Peyer's patch (tissue), 4 donors: ENCODE data around the gene IGFLR1.

Experiments used
- POLR2A ChIP-seq, 2 donors: fragments of 450-650 bp; IDR thresholded peaks; one replicate each; pipeline ENCODE4 v1.5.1; 2017; ENCODE audit warnings: antibody characterized with exemption in 2 of 2, mild to moderate bottlenecking in 2 of 2, moderate library complexity in 2 of 2
- TF ChIP-seq, protein P1 (sequence below), 6 experiments: fragments of 450-650 bp in 4 of 6; fragments of 200-600 bp in 2 of 6; sonication (generic) in 1 of 6; IDR thresholded peaks; one replicate each; pipeline ENCODE4 v1.5.1; 2017 to 2019; ENCODE audit warnings: antibody characterized with exemption in 6 of 6, mild to moderate bottlenecking in 3 of 6, moderate library complexity in 1 of 6

DNA sequence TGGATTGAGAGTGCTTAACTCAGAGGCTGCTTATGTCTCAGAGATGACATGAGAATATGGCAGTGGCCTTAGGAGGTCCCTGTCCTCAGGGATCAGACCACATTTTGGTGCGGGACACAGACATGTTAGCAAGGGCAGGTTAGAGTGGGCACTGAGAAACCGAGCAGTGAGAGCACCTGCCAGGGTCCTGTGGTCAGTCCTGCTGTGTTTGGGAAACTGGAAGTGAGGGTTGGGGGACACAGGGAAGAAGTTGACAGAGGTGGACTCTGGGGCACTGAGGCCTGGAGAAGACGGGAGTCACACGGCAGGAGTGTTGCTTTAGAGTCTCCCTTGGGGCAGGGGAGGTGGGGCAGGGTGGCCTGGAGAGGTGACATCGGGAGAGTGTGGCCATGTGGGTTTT lies 7.4 kb downstream of the IGFLR1 start:
- TF ChIP-seq, protein P1, sequence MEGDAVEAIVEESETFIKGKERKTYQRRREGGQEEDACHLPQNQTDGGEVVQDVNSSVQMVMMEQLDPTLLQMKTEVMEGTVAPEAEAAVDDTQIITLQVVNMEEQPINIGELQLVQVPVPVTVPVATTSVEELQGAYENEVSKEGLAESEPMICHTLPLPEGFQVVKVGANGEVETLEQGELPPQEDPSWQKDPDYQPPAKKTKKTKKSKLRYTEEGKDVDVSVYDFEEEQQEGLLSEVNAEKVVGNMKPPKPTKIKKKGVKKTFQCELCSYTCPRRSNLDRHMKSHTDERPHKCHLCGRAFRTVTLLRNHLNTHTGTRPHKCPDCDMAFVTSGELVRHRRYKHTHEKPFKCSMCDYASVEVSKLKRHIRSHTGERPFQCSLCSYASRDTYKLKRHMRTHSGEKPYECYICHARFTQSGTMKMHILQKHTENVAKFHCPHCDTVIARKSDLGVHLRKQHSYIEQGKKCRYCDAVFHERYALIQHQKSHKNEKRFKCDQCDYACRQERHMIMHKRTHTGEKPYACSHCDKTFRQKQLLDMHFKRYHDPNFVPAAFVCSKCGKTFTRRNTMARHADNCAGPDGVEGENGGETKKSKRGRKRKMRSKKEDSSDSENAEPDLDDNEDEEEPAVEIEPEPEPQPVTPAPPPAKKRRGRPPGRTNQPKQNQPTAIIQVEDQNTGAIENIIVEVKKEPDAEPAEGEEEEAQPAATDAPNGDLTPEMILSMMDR (IDR thresholded peaks at IDR 0.05): no peak
- TF ChIP-seq POLR2A (IDR thresholded peaks at IDR 0.05): no peak
